Right lung (tissue), 10 donors: ENCODE results near the gene B4GALT7. TPM values are rescaled to one million over a fixed set of nuclear protein-coding genes. Genes with fewer than 3 reads are reported as not detected.
"Not testable (repeated sequence)": the region's sequence is repeated elsewhere in the genome, so short reads cannot be mapped to it uniquely, and the experiment has no call there.

Experiments
- DNase-seq, 2 donors: peaks; one replicate each; pipeline ENCODE4 v3.0.0-alpha.2; 2013
- long read RNA-seq, 8 donors: transcript quantifications; one replicate each; lab custom pipeline, GENCODE V29; 2026
- polyA plus RNA-seq, 5 donors: library from polyadenylated mRNA; unstranded; fragments of 120-200 nt; gene quantifications; one replicate each; pipeline versions ENCODE4 v1.2.1 to v1.2.3, GENCODE V29; 2013; ENCODE audit warnings: inconsistent platforms in 1 of 5, low replicate concordance in 1 of 5; ENCODE audit not compliant: insufficient read length in 5 of 5, insufficient read depth in 1 of 5

Gene B4GALT7, protein sequence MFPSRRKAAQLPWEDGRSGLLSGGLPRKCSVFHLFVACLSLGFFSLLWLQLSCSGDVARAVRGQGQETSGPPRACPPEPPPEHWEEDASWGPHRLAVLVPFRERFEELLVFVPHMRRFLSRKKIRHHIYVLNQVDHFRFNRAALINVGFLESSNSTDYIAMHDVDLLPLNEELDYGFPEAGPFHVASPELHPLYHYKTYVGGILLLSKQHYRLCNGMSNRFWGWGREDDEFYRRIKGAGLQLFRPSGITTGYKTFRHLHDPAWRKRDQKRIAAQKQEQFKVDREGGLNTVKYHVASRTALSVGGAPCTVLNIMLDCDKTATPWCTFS
- 10 to 100 TPM; 17.3 to 30.0 (median 21.2) TPM for polyA plus RNA-seq
- long read RNA-seq, donor 1, transcript B4GALT7-201 (6 exons, 1,747 nt): major isoform, 15 of 28 reads
- long read RNA-seq, donor 1, partial matches to known transcripts: 10 of 28 reads
- long read RNA-seq, donor 1, other reads (novel, unspliced or antisense): 0 of 28 reads
- long read RNA-seq, donor 2, transcript B4GALT7-201 (6 exons, 1,747 nt): major isoform, 14 of 15 reads
- long read RNA-seq, donor 2, partial matches to known transcripts: 0 of 15 reads
- long read RNA-seq, donor 2, other reads (novel, unspliced or antisense): 0 of 15 reads
- long read RNA-seq, donor 3, transcript B4GALT7-201 (6 exons, 1,747 nt): major isoform, 7 of 9 reads
- long read RNA-seq, donor 3, partial matches to known transcripts: 0 of 9 reads
- long read RNA-seq, donor 3, other reads (novel, unspliced or antisense): 0 of 9 reads
- long read RNA-seq, donor 4, partial matches to known transcripts: 0 of 2 reads
- long read RNA-seq, donor 4, other reads (novel, unspliced or antisense): 0 of 2 reads
- long read RNA-seq, donor 5, transcript B4GALT7-201 (6 exons, 1,747 nt): major isoform, 11 of 14 reads
- long read RNA-seq, donor 5, partial matches to known transcripts: 0 of 14 reads
- long read RNA-seq, donor 5, other reads (novel, unspliced or antisense): 0 of 14 reads
- long read RNA-seq, donor 6, transcript B4GALT7-201 (6 exons, 1,747 nt): major isoform, 9 of 11 reads
- long read RNA-seq, donor 6, partial matches to known transcripts: 0 of 11 reads
- long read RNA-seq, donor 6, other reads (novel, unspliced or antisense): 0 of 11 reads
- long read RNA-seq, donor 7, transcript B4GALT7-201 (6 exons, 1,747 nt): major isoform, 17 of 19 reads
- long read RNA-seq, donor 7, partial matches to known transcripts: 0 of 19 reads
- long read RNA-seq, donor 7, other reads (novel, unspliced or antisense): 0 of 19 reads
- long read RNA-seq, donor 8, partial matches to known transcripts: 0 of 1 reads
- long read RNA-seq, donor 8, other reads (novel, unspliced or antisense): 0 of 1 reads

GRCh38 chr5:177599731-177600507 lies at the start of gene B4GALT7:
Gene B4GALT7, plus strand, starts transcription at chr5:177600132. Its CDS starts 79 bp downstream, at chr5:177600211.
- DNase-seq: peak; percentile 71 to 75

DNA sequence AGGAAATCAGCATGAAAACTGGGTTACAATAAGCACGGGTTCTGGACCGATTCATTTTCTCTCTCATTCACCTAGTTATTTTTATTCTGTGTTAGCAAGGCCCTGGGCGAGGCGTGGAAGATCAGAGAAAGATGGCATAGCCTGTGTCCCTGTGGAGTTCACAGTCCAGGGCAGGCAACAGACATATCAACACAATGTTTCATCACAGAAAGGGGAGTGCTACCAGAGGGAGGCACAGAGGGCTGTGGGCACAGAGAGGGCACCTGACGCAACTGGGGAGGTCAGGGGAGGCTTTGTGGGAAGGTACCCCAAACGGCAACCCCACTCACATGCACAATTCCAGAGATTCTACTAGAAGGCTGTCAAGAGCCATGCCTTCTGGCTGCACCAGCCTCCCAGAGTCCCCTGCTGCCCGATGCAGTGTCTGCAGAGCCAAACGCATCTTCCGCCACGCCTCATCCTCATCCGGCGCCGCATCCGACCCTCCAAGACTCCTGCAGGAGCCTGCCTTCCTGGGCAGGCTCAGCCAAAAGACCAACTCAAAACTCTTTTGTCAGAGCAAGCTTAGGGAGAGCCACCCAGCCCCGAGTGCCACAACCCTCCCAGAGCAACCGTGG lies 47.0 kb upstream of the B4GALT7 start:
- DNase-seq: no peak

- DNase-seq: no peak
Measured at GRCh38 chr5:177553671-177554429, 46.1 kb upstream of the B4GALT7 start.

DNA sequence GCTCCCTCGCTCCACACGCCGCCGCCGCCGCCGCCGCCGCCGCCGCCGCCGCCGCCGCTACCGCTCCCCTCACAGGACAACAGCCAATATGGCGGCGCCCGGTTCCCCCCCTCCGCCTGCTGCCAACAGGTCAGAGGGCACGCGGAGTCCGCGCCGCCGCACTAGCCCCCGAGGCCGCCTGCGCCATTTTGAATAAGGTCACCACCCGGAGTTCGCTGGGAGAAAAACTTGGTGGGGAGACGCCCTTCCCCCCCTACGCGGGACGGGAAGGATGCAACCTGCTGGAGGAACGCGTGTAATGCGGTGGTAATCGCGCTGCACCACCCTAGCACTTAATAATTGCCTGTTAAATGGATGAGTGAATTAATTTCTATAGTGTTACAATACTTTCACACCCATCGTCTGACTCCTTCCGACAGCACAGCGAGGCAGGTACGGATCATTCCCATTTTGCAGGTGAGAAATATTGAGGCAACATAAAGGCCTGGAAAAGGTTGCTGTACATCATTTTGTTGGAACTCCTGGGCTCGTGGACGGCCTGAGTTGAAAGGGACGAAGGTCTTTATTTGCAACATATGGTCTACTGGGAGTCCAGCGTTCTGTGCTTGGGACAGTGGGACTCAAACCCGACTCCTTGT lies 45.3 kb upstream of the B4GALT7 start, which contains the start of gene FAM193B:
Gene FAM193B (minus strand): TSS at position 90 of the 638 bp plus-strand sequence. CDS start 105 bp downstream, outside the sequence.
- peak; percentile 86 to 88 for DNase-seq

DNA sequence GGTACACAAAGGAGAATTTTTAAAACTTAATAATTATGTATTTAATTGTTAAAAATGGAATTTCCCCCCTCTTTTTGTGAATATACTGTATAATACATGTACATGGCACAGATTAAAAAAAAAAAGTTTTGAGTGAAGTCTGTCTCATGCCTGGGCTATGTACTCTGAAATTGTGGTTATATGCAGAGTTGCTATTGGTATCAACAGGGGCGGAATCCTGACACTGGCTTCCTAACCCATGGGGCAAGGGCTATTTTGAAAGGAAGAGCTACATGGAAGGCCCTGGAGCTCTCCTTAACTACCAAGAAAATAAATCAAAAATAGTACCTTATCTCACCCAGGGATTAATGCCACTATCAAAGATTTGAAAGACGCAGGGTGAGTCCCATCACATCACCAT lies 44.7 kb upstream of the B4GALT7 start:
- no peak for DNase-seq

- no peak for DNase-seq
Measured at GRCh38 chr5:177555665-177556064, 44.3 kb upstream of the B4GALT7 start.

DNA sequence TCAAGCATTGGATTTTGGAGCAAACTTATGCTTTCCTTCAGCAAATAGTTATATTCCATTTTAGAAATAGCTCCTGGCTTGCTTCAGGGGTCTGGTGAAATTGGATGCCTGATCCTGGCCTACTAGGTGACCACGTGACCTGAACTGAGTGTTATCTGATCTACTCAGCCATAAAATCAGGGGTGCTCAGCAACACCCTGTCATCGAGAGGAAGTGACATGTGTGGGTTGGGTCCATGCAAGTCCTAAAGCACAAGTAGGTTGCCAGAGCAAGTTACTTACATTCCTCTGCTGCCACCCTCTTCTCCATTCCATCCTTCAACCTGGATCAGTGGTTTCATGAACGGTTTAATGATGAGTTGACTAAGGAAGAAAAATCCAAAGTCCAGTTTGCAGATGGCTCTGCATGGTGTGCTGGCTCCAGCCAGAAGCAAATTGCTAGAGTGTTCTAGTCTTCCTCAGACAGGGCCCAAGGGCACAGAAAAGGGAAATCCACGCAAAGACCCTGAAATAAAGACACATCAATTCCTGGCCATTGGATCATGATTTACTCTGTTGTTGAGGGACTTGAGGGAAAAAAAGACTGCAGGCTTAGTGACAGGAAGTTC lies 42.8 kb upstream of the B4GALT7 start:
- DNase-seq: no peak

- DNase-seq: no peak
Measured at GRCh38 chr5:177557796-177558195, 42.1 kb upstream of the B4GALT7 start.

GRCh38 chr5:177559446-177559941 lies 40.4 kb upstream of the B4GALT7 start:
- not testable (repeated sequence) for DNase-seq

DNA sequence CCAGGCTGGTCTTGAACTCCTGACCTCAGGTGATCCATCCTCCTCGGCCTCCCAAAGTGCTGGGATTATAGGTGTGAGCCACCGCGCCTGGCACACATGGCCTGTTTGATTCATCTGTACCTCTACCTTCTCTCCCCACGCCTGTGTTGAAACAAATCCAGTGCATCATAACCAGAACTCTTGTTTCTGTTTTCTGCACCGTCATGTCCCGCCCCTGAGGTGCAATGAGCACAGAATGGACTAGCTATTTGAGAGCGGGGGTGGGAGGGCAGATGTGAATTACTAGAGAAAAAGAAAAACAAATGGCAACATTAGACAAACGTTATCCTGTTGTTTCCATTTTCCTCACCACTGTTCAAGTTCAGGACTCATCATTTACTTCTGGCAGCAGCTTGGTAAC lies 34.9 kb upstream of the B4GALT7 start:
- DNase-seq: no peak

DNA sequence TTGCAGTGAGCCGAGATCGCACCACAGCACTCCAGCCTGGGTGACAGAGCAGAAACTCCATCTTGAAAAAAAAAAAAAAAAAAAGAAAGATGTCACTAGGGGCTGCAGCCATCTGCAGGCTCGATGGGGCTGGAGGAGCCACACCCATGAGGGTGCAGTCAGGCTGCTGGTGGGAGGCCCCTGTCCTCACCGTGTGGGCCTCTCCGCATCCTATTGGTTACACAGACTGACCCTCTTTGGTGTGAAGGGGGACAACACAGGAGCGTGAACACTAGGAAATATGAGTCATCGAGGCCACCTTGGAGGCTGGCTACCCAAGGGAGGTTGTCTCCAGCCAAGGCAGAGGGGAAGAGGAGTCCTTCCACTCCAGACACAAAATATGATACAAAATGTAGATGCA lies 31.6 kb upstream of the B4GALT7 start:
- DNase-seq: no peak

DNA sequence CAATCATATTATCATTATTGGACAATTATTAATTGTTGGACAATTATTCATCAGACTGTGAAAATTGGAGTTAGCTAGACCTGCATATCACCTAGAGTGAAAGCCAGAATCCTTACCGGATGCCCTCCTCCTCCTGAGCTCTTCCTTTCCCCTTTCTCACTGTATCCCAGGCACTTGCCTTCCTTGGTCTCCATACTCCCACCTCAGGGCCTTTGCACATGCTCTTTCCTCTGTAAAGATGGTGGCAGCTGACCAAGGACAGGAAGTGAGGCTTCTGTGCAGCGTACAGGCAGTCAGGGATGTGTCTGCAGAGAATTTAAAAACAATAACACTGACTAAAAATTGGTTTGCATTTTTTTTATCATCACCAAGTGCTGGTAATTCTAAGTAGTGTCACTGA lies 30.0 kb upstream of the B4GALT7 start:
- no peak for DNase-seq

- no peak for DNase-seq
Measured at GRCh38 chr5:177575488-177575887, 24.4 kb upstream of the B4GALT7 start.

GRCh38 chr5:177576169-177576568 lies 23.8 kb upstream of the B4GALT7 start:
- DNase-seq: no peak

GRCh38 chr5:177578316-177578715 lies 21.6 kb upstream of the B4GALT7 start:
- no peak for DNase-seq

DNA sequence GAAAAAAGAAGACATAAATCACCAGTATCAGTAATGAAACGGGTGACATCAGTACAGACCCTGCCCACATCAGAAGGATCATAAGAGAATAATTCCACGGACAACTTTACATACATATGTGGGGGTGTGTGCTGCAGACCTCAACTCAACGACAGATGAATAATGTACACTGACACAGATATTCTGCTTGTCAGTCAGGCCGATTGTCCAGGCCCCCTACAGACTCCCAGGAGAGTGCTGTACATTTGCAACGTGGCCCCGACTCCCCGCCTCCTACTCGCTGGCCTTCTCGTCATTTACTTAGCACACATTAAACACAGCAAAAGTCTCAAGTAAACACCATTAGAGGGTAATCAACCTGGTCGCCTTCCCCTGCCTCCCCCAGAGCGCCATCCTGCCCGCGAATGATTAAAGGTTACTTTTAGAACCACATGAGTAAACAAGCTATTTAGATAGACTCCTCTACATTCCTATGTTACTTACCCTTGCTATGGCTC lies 11.5 kb upstream of the B4GALT7 start:
- DNase-seq: no peak

- DNase-seq: no peak
Measured at GRCh38 chr5:177590406-177590805, 9.5 kb upstream of the B4GALT7 start.

DNA sequence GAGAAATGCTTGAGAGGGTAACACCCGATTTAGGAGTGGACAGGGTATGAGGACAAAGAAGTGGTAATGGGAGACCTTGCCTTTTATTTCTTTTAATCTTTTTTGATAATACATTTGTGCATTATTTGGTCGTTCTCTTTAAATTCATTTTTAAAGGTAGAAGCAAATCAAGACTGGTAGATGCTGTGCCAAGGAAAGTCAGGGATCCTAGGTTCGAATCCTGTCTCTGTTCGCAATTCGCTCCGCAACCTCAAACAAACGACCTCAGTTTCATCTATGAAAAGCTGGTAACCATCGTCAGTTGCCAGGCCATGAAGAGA lies 8.3 kb upstream of the B4GALT7 start:
- no peak for DNase-seq
